K562 (cell line): Measurements from ENCODE around the gene MAD2L1BP. TPM values are rescaled to one million over a fixed set of nuclear protein-coding genes. Genes with fewer than 3 reads are reported as not detected.

Experiments used
- AFF1 ChIP-seq, 2 experiments: fragments of 450-650 bp; IDR thresholded peaks; 2 replicates each; pipeline ENCODE4 v1.6.1; 2018; ENCODE audit warnings: mild to moderate bottlenecking in 2 of 2, low read depth in 1 of 2; ENCODE audit not compliant: partially characterized antibody in 2 of 2
- ELF4 ChIP-seq: fragments of 450-650 bp; formaldehyde crosslinking; IDR thresholded peaks from 2 replicates; pipeline ENCODE4 v1.4.0; 2022; ENCODE audit warnings: missing genetic modification characterization
- ETV1 ChIP-seq: fragments of 450-650 bp; conservative IDR thresholded peaks from 2 replicates; pipeline ENCODE4 v1.6.1; 2016; ENCODE audit warnings: missing genetic modification characterization, control low read depth, low read depth, missing compliant biosample characterization
- FOXJ2 ChIP-seq: fragments of 200-800 bp; sonication (Bioruptor generic); IDR thresholded peaks from 2 replicates; pipeline ENCODE4 v1.6.1; 2016; ENCODE audit warnings: missing genetic modification characterization, missing compliant biosample characterization
- FOXK1 ChIP-seq: sonication (generic); formaldehyde crosslinking; IDR thresholded peaks from 2 replicates; pipeline ENCODE4 v1.8.0; 2022; ENCODE audit warnings: missing genetic modification reagents, mild to moderate bottlenecking, borderline replicate concordance
- HNRNPLL ChIP-seq: fragments of 200-400 bp; formaldehyde crosslinking; IDR thresholded peaks from 2 replicates; pipeline ENCODE4 v1.6.1; 2017; ENCODE audit warnings: low read length, low read depth, mild to moderate bottlenecking; ENCODE audit not compliant: poor library complexity, severe bottlenecking
- HNRNPUL1 ChIP-seq: fragments of 200-400 bp; formaldehyde crosslinking; IDR thresholded peaks from 2 replicates; pipeline ENCODE4 v1.6.1; 2017; ENCODE audit warnings: low read length
- KLF13 ChIP-seq: fragments of 450-650 bp; IDR thresholded peaks from 2 replicates; pipeline ENCODE4 v1.6.1; 2016; ENCODE audit warnings: missing genetic modification characterization, low read depth, mild to moderate bottlenecking, missing compliant biosample characterization, moderate library complexity, borderline replicate concordance
- MCM3 ChIP-seq: fragments of 450-650 bp; IDR thresholded peaks from 2 replicates; pipeline ENCODE4 v1.6.1; 2016
- MYNN ChIP-seq, 2 experiments: sonication (generic); formaldehyde crosslinking in 1 of 2; IDR thresholded peaks; 2 replicates each; pipeline versions ENCODE4 v1.5.0 to v1.6.1; 2016 to 2020; ENCODE audit warnings: antibody characterized with exemption in 1 of 2, missing genetic modification reagents in 1 of 2
- POLR2AphosphoS2 ChIP-seq: IDR thresholded peaks from 2 replicates; pipeline ENCODE4 v1.6.1; 2012; ENCODE audit warnings: low read length, improper control_type of control experiment
- RNF219 ChIP-seq: fragments of 250-450 bp; sonication (Bioruptor Pico); IDR thresholded peaks from 2 replicates; pipeline ENCODE4 v1.5.0; 2022; ENCODE audit warnings: mild to moderate bottlenecking
- SIN3B ChIP-seq: fragments of 450-650 bp; IDR thresholded peaks from 2 replicates; pipeline ENCODE4 v1.6.1; 2017; ENCODE audit warnings: low read depth, mild to moderate bottlenecking, moderate library complexity
- SUPT5H ChIP-seq: fragments of 450-650 bp; IDR thresholded peaks from 2 replicates; pipeline ENCODE4 v1.6.1; 2016
- ZBTB11 ChIP-seq, 3 experiments: fragments of 200-800 bp in 1 of 3; fragments of 250-450 bp in 1 of 3; fragments of 450-650 bp in 1 of 3; sonication (Bioruptor Pico) in 1 of 3; sonication (Bioruptor generic) in 1 of 3; formaldehyde crosslinking in 1 of 3; IDR thresholded peaks; 2 replicates each; pipeline versions ENCODE4 v1.6.1 to v1.8.0; 2016 to 2022; ENCODE audit warnings: mild to moderate bottlenecking in 2 of 3, missing genetic modification characterization in 2 of 3, missing compliant biosample characterization in 1 of 3, moderate library complexity in 1 of 3
- ZC3H4 ChIP-seq: sonication (generic); formaldehyde crosslinking; IDR thresholded peaks from 2 replicates; pipeline ENCODE4 v1.9.0; 2021; ENCODE audit warnings: missing genetic modification reagents, borderline replicate concordance
- ZNF589 ChIP-seq: fragments of 200-800 bp; sonication (Bioruptor generic); IDR thresholded peaks from 2 replicates; pipeline ENCODE4 v1.6.1; 2016; ENCODE audit warnings: low read depth, missing genetic modification characterization, missing compliant biosample characterization
- ZNF644 ChIP-seq: fragments of 200-800 bp; sonication (Bioruptor generic); IDR thresholded peaks from 2 replicates; pipeline ENCODE4 v1.6.1; 2016; ENCODE audit warnings: low read depth, missing genetic modification characterization, missing compliant biosample characterization
- polyA plus RNA-seq, 8 experiments: library from polyadenylated mRNA; depleted of rRNA in 4 of 8; stranded (reverse) in 5 of 8; unstranded in 3 of 8; fragments of >200 nt; fragmentation: Nextera tagmentation in 2 of 8; fragmentation: Illumina TruSeq in 1 of 8; extraction: Ambion mirVana in 2 of 8; extraction: Trizol in 1 of 8; gene quantifications; 2 replicates each; pipeline versions ENCODE4 v1.2.1 to v1.2.3, GENCODE V29; 2011 to 2014; ENCODE audit warnings: inconsistent platforms in 1 of 8, missing spikeins in 1 of 8
- total RNA-seq, 7 experiments: library from RNA; depleted of rRNA in 6 of 7; stranded (reverse); fragments of >200 nt in 6 of 7; fragmentation: Illumina TruSeq in 2 of 7; extraction: Trizol in 2 of 7; gene quantifications; 2 replicates each; pipeline versions ENCODE4 v1.2.1 to v1.2.3, GENCODE V29; 2011 to 2021; ENCODE audit warnings: low replicate concordance in 1 of 7

The MAD2L1BP gene
- total and polyA plus RNA-seq, 9 of the 15 experiments (the other 6 are each of a cell fraction or from before 2014, with no cell fraction given), result 69.7 to 321 (median 111) TPM

- TF ChIP-seq ZBTB11 (CRISPR knock-in tag; IDR thresholded peaks at IDR 0.05) (peak in 1 of 3 experiments; percentile 89; a peak in 2 of 6 replicates), ELF4 (CRISPR knock-in tag) (0 out of 2 replicates have a peak, but pooled peaks have one; percentile 4), ZNF589 (0 out of 2 replicates have a peak, but pooled peaks have one; percentile 58), SIN3B (no peak), AFF1 (IDR thresholded peaks at IDR 0.05; ENCODE audit: low read depth in 1 of 2, partially characterized antibody in 2 of 2) (peak in 1 of 2 experiments; percentile 99), ETV1 (tag) (no peak), ZNF644 (peak; percentile 96), FOXJ2 (tag) (peak; percentile 88; the same call in 1 of the 2 replicates), MYNN (IDR thresholded peaks at IDR 0.05) (no peak), MYNN (CRISPR knock-in tag; IDR thresholded peaks at IDR 0.05) (no peak), FOXK1 (CRISPR knock-in tag) (no peak), KLF13 (tag) (0 out of 2 replicates have a peak, but pooled peaks have one; percentile 9), ZC3H4 (no peak), MCM3 (no peak), HNRNPUL1 (no peak), POLR2AphosphoS2 (no peak), HNRNPLL (peak; percentile 71), SUPT5H (no peak), RNF219 (CRISPR knock-in tag) (no peak)
Observed at GRCh38 chr6:43629104-43629504, 6.5 kb upstream of the MAD2L1BP start, which contains the start of gene GTPBP2 (continued).
